GM18951 (cell line): ENCODE measurements around the gene LRIT3.
"Not testable (repeated sequence)": the region's sequence is repeated elsewhere in the genome, so short reads cannot be mapped to it uniquely, and the experiment has no call there.

ENCODE experiments used
- POLR2A ChIP-seq: IDR thresholded peaks from 4 replicates; pipeline ENCODE4 v1.6.1; 2011; ENCODE audit warnings: mild to moderate bottlenecking; ENCODE audit not compliant: insufficient read length, insufficient read depth; ENCODE audit errors: extremely low read depth
- in situ Hi-C: fragments of 300-500 bp; cut with MboI; formaldehyde crosslinking; loops from one replicate; pipeline ENCODE4 v1.12.0; 2022; ENCODE audit warnings: low sequenced_read_pairs, mixed read lengths, inconsistent platforms; ENCODE audit not compliant: unreplicated experiment

LRIT3 gene

DNA sequence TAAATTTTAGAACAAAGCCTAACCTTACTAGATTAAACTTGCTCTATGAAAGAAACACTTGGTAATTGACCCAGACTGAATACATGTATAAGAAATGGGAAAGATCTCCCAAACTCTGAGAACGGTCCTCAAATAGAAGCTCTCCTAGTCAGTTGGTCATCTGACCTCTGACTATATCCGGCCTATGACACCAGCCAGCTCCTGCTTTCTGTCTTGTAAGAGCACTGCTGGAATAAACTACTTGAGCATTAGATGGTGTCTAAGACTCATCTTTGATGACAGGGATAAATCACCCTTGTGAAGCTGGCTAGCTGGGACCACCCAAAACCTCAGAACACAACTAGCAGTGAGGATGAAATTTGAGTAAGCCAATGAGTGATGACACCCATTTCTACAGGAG is 24.2 kb downstream of the LRIT3 start:
- TF ChIP-seq POLR2A = no peak
- in situ Hi-C loops = no loop called here

DNA sequence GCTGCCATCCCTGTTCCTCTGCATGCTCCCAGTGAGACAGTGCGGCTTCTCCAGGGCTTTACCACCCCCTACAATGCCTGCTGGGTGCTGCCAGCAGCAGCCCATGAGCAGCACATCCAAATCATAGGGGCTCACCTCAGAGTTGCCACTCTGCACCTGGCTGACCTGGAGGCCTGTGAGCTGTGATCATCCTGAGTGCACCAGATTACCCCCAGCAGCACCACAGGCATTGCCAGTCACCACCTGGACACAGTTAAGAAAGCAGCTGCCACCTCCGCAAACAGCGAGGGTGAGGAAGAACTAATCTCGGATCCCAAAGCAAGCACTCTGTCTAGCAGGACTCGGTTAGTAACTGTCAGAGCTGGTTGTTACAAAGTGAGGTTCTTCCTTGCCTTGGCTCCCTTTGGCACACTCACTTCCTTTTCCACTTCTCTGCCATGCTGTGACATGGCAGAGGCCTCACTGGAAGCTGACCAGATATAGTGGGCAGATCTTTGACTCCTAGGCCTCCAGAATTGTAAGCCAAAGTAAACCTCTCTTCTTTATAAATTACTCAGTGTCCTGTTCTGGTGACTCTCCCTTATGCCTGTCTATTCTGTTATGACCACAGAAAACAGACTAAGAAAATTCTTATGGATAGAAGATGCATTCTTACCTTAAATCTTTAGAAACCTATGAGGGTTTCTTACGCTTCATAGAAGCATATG is 25.2 kb downstream of the LRIT3 start:
- TF ChIP-seq POLR2A = no peak
- in situ Hi-C loops = no loop called here

DNA sequence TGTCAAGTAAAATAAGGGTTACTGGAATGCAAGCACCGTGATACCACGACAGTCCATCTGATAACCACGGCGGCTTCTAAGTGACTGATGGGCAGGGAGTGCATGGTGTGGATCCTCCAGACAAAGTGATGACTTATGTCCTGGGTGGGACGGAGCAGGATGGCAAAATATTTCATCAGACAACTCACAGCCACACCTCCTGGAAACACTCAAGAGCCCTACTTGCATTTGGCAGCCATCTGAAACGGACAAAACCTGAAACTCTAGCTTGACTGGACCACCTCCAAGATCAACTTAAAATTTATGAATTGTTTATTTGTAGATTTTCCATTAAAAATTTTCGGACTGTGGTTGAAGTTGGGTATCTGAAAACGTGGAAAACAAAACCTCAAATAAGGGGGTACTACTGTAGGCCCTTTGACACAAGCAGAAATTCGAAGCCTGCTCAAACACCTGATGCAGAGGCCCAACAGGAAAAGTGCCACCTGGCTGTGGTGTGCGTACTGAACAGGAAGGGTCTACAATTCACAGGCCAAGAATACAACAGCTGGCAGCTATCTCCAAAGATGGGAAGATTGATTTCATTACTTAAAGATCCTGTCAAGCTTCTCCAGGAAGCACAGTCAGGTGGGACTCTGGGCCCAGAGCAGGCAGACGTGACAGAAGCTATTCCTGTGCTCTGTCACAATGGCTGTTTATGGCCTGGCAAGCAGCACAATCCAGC is 26.0 kb downstream of the LRIT3 start:
- TF ChIP-seq POLR2A = no peak
- in situ Hi-C loops = no loop called here

DNA sequence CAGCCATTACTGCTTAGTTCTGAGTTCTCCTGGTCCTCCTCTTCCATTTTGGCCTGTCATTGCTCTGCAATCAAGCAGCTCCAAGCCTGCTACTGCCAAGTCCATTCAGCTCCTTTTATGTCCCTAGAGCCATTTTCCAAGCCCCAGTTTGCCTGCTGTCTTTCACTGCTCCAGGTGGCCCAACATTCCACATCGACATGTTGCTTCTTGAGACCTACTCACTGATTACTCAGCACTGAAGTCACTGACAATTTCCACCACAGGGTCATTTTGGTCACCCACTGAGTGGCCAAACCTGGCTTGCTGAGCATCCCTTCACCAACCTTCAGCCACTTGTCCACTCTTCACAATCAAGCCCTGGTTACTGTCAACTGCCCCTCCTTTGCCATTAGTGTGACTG is 27.2 kb downstream of the LRIT3 start:
- in situ Hi-C loops = no loop called here
- TF ChIP-seq POLR2A = no peak

DNA sequence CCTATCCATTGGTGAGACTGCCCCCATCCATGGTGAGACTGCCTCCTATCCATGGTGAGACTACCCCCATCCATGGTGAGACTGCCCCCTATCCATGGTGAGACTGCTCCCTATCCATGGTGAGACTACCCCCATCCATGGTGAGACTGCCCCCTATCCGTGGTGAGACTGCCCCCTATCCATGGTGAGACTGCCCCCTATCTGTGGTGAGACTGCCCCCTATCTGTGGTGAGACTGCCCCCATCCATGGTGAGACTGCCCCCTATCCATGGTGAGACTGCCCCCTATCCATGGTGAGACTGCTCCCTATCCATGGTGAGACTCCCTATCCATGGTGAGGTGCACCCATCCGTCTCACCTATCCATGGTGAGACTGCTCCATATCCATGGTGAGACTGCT is 27.6 kb downstream of the LRIT3 start:
- in situ Hi-C loops = not testable (repeated sequence)

DNA sequence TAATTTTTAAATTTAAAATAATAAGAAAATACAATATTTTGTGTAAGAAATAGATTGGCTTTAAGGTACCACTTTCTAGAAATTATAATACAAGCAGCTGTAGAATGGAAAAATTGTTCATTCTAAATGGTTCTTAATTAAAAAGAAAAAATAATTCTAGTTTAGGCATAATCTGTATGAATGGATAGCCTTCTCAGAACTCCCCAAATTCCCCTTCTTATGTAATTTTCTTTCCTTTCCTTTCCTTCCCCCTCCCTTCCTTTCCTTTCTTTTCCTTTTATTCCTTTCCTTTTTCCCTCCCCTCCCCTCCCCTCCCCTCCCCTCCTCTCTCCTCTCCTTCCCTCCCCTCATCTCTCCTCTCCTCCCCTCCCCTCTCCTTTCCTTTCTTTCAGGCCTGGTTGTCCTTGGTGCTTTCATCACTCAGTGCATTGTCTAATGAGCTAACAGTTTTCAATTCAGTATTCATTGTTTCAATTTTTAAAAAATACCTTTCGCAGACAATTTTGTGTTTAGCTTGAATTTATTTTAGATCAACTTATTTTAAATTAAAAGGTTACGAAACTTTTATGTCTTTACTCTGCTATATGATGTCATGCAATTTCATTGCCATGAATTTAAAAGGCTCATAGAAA is 28.8 kb downstream of the LRIT3 start:
- in situ Hi-C loops = no loop called here
- no peak for TF ChIP-seq POLR2A

DNA sequence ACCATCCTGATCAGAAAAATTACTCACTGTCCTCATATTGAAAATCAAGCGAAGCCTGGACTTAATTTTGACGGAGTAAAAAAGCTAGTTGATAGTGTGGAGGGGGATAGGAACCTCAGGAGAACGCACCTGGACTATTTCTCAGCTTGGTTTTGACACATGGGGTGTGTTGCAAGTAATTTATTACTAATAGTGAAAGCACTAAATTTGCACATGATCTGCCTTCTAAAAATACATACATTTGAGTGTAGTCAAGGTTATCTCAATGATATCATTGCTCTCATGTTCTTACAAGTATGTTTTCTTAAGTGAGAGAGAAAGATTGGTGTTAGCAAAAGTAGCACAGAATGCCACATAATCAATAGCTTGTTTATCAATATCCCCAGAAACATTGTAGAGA is 29.5 kb downstream of the LRIT3 start:
- in situ Hi-C loops = no loop called here
- TF ChIP-seq POLR2A = no peak

DNA sequence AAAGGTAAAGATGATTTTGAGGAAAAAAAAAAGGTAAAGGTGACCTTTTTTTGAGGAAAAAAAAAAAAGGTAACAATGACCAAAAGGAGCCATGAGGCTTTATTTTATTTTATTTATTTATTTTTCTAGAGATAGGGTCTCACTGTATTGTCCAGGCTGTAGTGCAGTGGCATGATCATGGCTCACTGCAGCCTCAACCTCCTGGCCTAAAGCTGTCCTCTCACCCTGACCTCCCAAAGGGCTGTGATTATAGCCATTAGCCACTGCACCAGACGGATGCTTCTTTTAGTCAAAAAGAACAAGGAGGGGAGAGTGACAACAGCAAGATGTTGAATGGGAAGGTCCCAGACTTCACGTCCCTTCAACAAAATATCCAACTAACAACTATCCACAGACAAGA is 30.4 kb downstream of the LRIT3 start:
- TF ChIP-seq POLR2A = no peak
- in situ Hi-C loops = no loop called here

DNA sequence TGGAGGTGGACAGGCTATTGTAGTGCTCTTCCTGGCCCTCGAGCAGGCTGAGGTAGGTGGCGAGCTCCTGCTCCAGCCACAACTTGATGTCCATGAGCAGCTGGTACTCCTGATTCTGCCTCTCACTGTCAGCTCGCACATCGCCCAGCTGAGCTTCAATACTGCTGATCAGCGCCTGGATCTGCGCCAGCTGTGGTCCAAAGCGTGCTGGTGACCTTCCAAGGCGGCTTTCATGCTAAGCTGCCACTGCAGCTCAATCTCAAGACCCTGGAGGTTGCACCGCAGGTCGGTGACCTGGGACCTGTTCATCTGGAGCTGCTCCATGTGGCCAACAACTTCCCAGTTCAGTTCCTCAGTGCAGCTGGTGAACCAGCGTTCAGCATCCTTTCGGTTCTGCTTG is 31.2 kb downstream of the LRIT3 start:
- in situ Hi-C loops = no loop called here
- TF ChIP-seq POLR2A = no peak

DNA sequence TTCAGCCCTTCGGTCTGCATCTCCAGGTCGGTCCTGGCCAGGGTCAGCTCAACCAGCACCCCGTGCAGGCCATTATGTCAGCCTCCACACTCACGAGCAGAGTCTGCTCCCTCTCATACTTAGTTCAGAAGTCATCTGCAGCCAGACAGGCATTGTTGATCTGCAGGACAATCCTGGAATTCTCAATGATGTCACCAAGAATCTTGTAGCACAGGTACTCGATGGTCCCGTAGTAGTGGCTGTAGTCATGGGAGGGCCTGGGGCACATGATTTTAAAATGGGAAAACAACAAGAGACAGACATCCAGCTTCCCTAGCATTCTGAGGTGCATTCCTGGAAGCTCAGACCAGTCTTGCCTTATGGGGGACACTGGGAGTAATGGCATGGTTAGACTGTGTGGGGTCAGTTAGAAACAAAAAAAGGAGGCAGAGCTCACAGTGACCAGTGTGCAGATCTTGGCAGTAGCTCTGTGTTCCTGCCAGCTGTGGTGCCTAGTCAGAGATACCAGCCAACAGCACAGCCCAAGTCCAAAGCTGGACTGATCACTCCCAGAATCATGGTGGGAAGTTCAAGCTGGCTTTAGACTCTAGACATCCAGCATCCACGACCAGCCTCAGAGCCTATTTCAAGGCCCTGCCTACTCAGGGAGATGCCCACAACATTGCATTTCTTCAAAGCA is 31.9 kb downstream of the LRIT3 start:
- TF ChIP-seq POLR2A = no peak
- in situ Hi-C loops = no loop called here

DNA sequence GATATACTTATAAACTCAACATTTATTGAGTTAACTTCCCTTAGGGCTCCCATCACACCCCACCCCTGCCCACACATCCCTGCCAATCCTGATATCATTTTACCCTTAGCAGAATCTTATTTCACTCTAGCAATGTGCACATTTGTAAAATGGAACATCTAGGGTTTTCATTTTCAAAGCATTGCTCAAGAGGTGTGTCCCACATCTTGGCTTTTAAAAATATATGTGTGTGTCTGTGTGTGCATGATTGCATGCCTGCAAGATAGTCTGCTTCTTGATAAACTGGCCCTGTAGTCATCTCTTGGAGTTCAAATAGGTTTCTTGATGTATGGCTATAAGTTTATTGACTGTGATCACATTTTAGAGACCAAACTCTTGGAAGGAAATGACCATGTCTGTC is 38.4 kb downstream of the LRIT3 start:
- in situ Hi-C loops = no loop called here
- TF ChIP-seq POLR2A = no peak

DNA sequence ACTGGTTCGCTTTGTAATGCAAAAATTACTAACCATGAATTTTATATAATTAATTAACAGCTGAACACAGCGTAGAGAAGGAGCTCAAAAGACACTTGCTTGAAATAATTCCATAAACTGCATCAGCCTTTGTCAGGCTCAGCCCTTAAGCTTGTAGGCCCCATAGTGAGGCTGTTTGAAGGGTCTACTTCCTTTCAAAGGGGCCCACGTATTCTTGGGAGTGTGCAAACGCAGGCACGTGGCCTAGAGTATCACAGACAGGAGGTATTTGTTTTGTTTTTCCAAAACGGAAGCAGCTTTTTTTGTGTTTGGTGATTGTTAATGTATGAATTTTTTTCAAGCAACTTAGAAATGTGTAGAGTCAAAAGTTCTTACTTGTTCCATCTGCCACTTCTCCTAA is 39.2 kb downstream of the LRIT3 start:
- in situ Hi-C loops = no loop called here
- no peak for TF ChIP-seq POLR2A

DNA sequence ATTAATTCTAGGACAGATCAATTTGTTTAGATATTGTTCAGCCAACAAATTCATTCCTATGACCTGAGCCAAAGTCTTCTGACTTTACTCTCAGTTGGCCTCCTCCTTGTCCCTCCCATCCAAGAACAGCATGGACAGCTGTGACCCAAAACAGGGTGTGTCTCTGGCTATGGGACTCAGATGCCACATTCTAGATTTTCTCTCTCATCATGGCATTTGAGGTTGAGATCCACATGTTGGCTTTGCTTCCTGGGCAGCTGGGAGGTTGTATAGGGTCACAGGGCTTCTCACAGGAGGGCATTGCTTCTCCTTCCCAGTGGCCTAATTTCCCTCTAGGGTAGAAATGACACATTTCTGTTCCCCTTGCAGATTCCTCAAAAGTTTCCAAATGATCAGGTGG is 42.2 kb downstream of the LRIT3 start:
- no peak for TF ChIP-seq POLR2A
- in situ Hi-C loops = no loop called here

DNA sequence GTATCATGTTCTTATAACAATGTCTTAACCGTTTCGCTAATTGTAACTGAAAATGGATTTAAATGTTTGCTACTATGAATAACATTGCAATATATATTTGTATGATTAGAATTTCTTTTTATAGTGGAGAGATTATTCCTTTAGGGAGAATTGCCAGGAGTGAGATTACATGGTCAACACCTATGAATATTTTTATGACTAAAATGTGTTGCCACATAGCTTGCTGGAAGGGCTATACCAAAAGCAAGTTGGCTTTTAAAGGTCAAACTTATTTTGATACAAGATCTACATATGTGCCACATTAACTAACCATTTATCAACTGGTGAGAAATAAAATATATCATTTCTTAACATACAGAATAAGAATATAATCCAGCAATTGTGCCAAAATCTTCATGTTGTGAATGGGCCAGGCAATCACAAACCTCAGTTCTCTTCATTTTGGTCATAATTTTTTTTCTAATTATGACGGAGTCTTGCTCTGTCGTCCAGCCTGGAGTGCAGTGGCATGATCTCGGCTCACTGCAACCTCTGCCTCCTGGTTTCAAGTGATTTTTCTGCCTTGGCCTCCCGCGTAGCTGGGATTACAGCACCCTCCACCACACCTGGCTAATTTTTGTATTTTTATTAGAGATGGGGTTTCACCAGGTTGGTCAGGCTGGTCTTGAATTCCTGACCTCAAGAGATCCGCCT is 54.8 kb downstream of the LRIT3 start:
- in situ Hi-C loops = no loop called here
- TF ChIP-seq POLR2A = no peak
